Bone marrow (tissue), 2 donors: ENCODE data around the gene HPS3.
"Not testable (repeated sequence)": the region's sequence is repeated elsewhere in the genome, so short reads cannot be mapped to it uniquely, and the experiment has no call there.

Experiments
- DNase-seq, 2 donors: peaks; one replicate each; lab custom pipeline; 2025; lab: John Stamatoyannopoulos, UW

The HPS3 gene

DNA sequence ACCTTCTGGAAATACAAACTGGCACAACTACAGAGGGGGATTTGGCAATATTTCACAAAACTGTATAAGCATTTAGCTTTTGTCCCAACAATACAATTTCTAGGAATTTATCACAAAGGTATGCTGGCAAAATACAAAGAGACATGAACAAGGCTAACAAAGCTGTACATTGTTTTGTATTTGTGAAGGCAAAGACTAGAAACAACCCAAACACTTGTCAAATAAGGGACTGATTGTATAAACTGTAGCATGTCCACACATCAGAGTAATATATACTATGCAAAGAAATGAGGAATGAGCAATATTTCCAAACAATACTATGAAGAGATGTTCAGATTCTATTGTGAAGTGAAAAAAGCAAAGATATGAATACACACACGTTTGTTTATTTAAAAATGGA is 65.8 kb downstream of the HPS3 start:
- DNase-seq = no peak

- not testable (repeated sequence) for DNase-seq
Measured at GRCh38 chr3:149196805-149197592, 67.6 kb downstream of the HPS3 start.

DNA sequence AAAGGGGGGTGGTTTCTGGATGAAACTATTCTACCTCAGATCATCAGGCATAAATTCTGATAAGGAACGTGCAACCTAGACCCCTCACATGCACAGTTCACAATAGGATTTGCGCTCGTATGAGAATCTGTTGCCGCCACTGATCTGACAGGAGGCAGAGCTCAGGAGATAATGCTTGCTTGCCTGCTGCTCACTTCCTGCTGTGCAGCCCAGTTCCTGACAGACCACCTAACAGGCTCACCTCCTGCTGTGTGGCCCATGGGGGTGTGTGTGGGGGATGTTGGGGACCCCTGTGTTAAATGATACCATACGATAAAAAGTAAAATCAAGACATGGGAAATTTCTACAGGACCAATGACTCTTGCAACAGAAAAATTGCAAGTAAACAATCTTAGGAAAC is 68.2 kb downstream of the HPS3 start:
- no peak for DNase-seq

DNA sequence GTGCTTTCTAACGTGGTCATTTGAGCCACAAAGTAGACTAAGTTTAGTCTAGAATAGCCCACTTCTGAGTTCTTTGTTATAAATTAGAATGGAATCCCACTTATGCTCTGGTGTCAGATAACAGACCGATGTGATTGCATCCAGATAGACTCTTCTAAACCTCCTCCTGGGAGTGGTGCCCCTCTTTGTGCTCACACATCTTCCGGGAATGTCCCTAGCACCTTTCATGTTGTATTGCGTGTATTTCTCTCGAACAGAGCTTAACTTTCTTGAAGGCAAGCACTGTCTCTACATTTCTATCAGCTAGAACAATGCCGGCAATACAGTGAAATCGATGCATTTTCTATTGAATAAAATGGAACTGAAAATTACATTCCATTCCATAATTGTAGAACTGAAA is 69.2 kb downstream of the HPS3 start:
- no peak for DNase-seq

DNA sequence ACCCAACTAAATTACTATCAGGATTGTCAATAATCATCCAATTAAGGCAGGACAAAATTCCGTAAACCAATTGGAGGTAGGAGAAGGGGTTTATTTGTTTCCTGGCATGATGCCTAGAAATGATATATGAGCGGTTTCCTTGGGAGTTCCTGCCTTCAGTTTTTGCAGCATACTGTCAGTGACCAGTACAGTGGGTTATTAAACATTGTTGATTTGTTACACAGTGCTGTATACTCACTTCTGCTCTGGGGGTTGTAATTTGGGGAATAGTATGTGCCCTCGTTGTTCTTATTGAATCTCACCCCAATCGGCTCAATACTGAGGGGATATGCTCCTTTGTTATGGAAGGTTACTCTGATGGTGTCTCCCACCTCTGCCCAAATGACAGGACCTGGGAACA is 70.0 kb downstream of the HPS3 start:
- DNase-seq = peak in 1 of 2 donors; percentile 48

DNA sequence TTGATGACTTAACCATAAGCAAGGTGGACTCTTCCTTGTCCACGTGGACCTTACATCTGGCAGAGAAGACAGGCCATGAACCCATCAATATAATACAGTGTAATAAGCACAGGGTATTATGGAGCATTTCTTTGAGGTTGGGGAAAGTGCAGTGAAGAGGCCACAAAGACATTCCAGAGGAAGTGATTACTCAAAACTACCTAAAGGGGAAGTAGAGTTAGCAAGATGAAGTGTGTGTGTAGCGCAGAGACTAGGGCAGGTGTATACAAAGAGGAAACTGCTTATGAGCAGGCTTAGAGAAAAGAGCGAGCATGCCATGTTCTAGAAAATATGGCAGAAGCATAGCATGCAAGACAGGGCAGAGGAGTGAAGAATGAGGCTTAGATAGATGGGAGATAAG is 74.3 kb downstream of the HPS3 start:
- DNase-seq = peak in 1 of 2 donors; percentile 85

DNA sequence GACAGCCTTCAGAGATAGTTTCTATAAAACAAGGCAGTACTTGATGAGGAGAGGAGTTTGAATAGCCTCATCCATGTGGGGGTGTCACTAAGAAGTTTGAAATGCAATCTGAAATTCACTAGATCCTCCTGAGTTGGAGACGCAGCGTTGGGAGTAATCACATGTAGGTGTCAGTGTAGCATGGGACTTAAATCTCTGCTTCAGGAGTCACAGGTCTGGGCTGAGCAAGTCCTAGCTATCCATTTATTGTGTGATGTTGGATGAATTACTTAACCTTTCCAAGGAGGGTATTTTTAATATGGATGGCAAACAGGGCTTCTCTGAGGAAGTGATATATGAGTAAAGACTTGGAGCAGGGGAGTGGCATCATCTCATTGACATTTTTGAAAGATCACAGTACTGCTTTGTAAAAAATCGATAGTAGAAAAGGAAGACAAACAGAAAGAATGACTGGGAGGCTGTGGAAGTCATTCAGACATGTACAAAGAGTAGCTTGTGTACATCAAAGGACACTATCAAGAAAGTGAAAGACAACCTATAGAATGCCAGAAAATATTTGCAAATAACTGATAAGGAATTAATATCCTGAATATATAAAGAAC is 75.1 kb downstream of the HPS3 start:
- no peak for DNase-seq

DNA sequence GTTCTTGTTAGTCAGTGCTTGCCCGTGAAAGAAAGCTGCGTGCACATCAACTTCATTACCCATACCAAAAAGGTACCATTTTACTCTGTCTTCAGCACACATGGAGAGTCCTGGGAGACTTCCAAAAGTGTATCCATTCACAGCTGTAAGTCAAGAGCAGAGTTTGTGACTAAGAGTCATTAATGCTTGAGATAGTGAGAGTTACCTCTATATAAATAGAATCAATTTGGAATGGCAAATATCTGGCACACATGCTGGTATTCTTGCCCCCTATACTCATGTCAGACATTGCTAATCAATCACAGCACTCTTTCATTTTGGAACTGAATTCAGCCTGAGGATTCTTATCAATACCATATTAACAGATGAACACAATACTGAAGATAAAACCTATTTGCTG is 78.0 kb downstream of the HPS3 start:
- no peak for DNase-seq

- no peak for DNase-seq
Measured at GRCh38 chr3:149209431-149209830, 80.0 kb downstream of the HPS3 start.

- no peak for DNase-seq
Measured at GRCh38 chr3:149212386-149212785, 82.9 kb downstream of the HPS3 start.

- no peak for DNase-seq
Measured at GRCh38 chr3:149214702-149215101, 85.3 kb downstream of the HPS3 start.

GRCh38 chr3:149215515-149215914 is 86.1 kb downstream of the HPS3 start:
- DNase-seq = no peak

DNA sequence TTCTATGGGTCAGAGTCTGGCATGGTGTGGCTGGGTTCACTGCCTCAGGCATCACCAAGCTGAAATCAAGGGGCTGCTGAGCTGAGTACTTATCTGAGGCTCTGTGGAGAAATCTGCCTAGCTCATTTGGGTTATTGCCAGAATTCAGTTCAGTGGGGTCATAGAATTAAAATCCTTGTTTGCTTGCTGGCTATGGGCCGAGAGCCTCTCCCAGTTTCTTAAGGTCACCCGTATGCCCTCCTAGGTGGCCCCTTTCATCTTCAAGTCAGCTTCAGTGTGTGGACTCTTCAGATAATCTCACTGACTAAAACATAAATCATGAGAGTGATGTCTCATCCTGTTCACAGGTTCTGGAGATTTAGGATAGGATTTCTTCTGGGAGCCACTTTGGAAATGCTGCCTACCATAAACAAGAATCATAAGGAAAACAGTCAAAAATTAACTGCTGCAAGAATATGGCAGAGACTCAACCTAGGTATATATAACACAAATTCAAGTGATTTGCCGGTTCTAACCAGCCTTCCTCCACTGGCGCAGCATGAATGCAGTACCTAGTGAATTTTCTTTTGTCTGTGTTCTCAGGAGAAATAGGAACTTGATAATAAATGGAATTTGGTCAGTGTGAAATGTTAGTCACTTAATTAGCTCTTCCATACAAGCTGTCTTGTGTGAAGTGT is 86.9 kb downstream of the HPS3 start:
- no peak for DNase-seq

DNA sequence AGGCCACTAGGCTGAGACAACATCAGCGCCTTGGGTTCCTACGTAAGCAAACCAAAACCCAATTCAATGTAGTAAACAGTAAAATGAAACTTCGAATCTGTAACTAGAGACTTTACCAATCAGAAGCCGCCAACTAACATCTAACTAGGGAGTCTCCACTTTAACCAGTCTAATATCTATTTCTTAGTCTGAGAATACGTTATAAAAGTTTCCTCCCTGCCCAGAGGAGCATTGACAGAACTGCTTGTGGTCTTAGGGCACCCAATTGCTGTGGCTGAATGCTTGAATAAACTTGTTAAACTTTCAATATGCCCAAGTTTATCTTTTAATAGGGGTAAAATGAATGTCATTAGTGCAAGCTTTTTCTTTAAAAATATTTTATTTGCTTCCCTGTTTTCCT is 87.9 kb downstream of the HPS3 start:
- DNase-seq = no peak

DNA sequence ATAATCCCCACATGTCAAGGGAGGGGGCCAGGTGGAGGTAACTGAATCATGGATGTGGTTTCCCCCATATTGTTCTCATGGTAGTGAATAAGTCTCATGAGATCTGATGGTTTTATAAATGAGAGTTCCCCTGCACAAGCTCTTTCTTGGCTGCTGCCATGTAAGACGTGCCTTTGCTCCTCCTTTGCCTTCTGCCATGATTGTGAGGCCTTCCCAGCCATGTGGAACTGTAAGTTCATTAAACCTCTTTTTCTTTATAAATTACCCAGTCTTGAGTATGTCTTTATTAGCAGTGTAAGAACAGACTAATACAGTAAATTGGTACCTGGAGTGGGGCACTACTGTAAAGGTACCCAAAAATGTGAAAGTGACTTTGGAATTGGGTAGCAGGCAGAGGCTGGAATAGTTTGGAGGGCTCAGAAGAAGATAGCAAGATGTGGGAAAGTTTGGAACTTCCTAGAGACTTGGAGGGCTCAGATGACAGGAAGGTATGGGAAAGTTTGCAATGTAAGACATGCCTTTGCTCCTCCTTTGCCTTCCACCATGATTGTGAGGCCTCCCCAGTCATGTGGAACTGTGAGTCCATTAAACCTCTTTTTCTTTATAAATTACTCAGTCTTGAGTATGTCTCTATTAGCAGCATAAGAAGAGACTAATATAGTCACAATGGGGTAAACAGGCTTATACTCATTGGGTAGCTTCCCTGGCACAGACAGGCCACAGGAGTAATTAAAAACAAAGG is 90.1 kb downstream of the HPS3 start:
- not testable (repeated sequence) for DNase-seq

DNA sequence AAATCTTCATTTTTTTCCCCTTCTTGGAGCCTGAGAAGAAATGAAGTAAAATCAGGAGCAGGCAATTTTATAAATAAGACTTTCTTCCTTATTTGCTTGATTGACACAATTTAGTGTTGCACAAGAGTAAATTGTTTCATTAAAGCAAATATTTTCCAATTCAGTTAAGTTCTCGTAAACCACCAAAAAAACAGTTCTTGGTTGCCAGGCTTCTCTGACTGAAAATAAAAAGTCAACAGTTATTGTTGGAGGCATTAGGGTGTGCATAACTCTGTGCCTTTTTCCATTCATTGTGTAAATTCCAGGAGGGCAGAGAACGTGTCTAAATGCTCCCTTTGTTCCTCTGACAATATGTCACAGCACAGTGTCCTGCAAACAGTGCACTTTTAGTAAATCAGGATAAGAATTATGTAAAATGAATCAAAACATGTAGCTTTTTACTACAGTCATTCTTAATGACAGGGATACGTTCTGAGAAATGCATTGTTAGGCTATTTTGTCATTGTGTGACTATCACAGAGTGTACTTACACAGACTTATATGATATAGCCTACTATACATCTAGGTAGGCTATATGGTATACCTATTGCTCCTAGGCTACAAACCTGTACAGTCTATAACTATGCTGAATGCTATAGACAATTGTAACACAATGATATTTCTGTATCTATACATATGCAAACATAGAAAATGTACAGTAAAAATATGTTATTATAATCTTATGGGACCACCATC is 92.5 kb downstream of the HPS3 start, which contains the start of gene CP:
Gene CP, minus strand, starts transcription at position 47 of the 735 bp plus-strand sequence. Its CDS starts 37 bp downstream, at position 10.
- no peak for DNase-seq
